ENCODE results near the gene OPRL1.
A peak's percentile ranks its signal among the peaks of the same experiment; 100 is the strongest.

The OPRL1 gene

DNA sequence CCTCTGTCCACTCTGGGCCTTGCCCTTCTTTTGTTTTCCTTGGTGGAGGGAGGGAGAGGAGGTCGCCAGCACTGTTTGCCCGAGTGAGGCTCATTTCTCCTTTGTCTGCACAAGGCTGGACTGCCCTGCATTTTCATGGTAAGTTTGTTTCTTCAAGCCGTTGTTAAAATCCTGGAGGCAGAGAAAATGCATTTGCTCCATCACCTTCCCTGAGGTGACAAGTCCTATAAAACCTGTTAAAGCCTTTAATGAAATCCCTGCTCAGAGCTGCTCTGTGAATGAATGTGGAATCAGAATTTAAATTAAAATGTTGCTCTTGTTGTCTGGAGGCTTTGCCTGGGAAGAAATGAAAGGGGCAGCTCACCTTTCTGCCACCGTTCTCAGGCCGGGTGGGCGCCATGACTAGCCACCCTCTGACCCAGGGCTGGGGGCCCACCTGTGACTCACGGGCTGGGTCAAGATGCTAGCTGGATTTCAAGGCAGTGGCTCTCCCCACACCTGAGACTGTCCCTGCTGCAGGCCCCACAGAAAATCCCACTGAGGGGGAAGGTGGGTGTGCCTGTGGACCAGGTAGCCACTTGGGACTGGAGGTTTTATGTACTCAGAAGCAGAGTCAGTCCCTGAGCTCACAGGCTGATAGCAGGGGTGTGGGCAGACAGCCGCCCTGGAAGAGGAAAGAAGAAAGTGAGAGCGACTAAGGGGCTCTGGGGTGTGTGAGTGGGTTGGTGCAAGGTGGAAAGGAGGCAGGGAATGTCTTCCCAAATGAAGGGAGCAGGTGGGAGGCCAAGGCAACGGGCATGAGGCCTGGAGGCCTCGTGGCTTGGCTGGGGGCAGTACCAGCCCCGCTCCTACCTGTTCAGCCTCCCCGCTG lies 60.4 kb downstream of the OPRL1 start:
- DNase-seq (ENCODE audit: low read depth, low spot score), result no peak

DNA sequence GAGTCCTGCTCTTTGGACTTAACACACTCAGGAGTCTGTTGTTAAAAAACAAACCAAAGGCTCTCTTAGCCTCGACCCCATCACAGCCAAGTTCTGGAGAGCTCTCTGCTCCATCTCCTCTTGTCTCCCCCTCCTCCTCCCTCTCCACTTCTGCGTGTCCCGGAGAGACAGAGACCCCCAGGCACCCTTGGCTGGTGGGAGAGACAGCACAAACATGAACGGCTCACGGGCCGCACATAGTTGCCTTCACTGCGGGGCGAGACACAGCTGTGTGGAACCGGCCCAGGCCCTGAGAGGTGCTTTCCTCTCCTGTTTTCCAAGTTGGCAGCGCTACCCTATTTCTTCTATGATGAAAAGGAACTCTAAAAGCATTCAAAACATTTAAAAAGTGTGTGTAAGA lies 61.1 kb downstream of the OPRL1 start:
- no peak for DNase-seq (ENCODE audit: low read depth, low spot score)

DNA sequence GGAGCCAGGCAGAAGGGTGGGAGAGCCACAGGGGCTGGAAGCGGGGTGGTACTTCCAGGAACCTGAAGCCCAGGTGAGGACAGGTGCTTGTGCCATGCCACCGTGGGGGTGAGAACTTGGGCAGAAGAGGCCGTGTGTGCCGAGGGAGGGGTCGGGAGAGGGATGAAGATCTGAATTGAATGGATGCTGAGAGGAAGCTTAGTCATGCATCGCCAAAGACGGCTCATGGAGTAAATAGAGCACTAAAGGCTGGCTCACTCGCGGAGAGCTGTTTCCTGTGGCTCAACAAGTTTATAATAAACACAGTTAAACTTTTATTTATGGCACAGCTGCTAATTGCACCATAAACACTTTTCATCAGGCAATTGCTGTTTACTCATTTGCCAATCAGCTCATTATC lies 62.7 kb downstream of the OPRL1 start:
- DNase-seq (ENCODE audit: low read depth, low spot score), result no peak

DNA sequence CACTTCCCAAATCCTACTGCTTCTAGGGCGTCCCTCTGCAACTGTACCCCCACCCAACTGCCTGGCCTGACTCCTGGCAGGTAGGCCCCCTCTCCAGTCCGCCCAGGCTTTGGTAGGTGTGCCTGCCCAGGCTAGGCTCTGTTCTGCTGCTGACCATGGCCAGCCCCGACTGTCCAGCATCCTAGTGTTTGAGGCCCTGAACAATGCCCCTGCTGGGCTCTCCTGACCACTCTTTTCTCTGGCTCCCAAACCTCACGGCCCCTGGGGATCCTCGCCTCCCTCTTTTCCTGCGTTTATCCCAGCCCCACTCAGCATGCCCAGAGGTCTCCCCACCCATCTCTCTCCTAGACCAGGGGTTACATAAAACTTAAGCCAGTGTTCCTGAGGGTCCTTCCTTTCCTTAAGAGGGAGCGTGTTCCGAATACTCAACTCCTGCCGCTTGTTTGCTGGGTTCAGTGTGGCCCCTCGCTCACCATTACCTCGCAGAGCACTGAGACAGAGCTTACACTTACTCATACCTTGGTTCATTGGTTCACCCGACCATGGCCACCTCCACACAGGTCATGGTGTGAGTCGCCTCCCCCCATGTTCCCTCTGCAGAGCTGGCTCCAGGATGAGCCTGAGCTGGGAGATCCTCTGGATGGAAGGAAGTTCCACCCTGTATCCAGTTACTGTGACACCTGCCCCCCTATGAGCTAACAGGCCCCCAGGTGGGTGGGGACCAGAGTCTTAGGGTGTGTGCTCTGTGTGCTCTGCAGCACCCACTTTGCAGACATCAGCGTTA lies 63.3 kb downstream of the OPRL1 start:
- DNase-seq (ENCODE audit: low read depth, low spot score), result no peak

DNA sequence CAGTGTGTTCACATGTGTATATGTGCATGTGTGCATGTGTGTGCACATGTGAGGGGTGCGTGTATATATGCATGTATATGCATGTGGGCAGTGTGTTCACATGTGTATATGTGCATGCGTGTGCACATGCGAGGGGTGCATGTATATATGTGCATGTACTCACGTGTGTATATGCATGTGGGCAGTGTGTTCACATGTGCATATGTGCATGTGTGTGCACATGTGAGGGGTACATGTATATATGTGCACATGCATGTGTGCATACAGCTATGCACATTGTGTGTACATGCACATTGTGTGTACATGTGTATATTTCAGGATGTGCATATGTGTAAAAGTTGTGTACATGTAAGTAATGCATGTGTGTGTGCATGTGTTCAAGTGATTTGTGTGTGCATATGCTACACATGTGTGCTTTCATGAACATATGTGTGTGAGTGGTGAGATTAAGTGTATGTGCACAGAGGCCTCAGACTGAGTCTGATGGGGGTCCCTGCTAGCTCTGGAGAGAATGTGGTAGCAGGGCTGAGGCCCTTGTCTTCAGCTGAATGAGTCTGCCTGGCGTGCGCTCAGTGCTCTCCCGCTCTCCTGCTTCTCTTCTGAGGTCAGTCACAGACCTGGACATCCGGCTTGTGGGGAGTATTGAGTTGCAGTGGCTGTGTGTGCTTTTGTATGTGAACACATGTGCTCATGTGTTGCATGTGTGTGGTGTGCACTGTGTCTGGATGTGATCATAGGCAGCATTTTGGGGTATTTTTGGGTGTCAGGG lies 64.4 kb downstream of the OPRL1 start:
- DNase-seq (ENCODE audit: low read depth, low spot score), result no peak

DNA sequence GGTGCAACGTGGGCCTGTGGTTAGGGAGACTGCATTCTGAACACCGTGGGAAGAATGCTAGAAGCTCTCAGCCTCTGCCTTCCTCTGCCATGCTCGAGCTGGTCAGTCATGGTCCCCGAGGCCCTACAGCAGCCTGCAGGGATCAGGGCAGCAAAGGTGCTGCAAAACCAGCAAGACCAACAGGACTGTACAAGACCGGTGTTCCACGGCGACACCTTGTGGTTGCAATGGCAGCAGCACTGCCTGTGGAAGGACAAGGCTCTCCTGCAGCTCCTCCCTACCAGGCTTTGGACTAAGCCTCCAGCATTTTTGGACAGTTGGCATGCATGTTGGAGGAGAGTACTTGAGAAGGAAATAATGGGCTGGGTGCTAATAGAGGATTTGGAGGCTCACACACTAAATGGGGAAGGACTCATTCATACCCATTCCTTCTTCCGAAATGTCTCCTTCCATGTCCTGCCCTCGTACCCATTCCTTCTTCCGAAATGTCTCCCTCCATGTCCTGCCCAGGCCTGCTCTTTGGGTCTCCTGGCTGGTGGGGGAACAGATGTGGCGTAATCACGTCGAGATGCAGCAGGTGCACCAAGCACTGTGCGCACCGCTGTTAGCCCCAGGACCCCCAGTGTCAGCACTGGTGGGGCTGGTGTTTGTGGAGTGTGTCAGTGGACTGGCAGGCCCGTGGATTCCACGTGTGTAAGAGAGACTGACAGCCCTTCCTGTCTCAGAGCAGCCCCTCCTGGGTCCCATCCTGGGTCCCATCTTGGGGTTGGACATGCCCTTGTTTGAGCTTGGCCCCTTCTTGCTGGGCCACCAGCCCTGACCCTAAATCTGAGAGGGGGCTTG lies 65.8 kb downstream of the OPRL1 start:
- no peak for DNase-seq (ENCODE audit: low read depth, low spot score)

DNA sequence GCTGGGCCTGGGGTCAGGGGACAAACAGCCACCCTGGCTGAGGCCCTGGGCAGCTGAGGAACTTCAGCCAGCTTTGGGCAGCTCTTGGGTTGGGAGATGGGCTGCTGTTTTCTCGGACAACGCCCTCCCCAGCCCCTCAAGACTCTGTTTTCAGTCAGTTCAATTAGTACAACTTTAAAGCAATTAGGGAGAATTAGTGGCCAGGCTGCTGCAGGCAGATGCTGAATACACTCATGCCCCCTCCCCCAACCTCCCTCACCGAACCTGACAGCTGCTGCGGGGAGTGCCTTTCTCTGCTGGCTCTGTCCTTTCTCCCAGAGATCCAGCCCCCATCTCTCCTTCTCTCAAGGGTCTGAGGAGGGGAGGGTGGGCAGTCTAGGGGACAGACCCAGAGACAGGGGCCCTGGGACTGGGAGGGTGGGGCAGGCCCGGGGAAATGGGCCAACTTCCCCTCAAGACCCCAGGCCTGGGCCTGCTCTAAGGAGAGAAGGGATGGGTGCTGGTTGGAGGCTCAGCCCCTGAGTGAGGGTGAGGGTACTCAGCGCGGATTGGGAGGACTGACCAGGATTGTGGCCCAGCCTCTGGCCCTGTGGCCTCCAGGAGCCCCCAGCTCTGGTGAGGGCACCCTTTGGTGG lies 66.5 kb downstream of the OPRL1 start:
- DNase-seq (ENCODE audit: low read depth, low spot score), result peak; percentile 29

DNA sequence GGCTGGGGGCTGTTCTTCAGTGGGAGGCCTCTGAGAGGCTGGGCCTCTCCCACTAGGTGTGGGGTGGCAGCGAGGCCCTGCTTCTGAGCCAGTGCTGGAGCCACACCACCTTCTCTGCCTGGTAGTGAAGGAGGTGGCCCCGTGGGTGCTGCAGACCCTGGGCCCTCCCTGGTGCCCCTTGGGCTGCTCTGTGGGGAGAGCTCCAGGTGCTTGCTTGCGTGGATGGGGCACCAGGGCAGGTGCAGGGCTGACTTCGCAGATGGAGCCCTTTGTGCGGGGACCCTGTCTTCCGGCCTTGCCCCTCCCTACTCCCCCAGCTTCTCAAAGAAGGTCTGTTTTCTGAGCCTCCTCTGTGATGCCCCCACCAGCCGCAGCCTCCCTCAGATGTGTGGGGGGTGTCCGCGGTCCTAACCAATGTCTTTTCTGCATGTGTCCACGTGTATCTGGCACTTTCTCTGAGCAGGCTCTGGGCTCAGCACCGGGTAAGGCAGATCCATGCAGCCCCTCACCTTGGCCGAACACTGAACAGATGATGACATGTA lies 67.1 kb downstream of the OPRL1 start:
- DNase-seq (ENCODE audit: low read depth, low spot score), result no peak

DNA sequence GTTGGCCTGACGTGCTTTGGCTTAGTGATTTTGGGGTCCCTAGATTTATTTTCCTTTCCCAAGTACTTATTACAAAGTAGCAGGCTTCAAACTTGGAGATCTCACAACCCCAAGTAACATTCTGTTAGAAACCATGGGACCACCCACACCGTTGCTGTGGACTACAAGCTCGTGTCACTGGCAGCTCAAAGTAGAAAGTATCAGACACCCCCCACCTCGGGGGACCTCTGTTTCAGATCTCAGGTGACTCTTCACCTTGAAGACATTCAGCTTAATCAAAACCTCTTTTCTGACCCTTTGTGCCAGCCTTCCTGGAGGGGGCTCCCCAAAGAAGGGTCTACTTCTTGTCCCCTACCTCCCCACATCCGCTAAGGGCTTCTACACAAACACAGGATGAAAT lies 68.7 kb downstream of the OPRL1 start:
- no peak for DNase-seq (ENCODE audit: low read depth, low spot score)

DNA sequence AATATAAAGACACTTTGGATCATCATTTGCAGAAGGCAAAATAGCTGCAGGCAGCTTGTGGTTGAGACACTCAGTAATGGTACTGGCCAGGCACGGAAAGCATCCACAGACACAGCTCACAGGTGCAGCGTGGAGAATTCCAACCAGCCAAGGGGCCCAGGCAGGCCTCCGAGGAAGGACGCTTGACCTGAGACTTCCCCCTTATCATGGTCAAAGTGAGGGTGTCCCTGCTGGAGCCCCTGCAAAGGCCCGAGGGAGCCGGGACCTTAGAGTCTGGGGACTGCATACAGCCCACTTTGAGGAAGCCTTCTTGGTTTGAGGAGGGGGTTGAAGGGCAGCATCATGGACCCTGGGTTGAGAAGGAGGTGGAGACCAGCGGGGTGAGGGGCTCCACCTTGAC lies 69.3 kb downstream of the OPRL1 start:
- DNase-seq (ENCODE audit: low read depth, low spot score), result no peak

DNA sequence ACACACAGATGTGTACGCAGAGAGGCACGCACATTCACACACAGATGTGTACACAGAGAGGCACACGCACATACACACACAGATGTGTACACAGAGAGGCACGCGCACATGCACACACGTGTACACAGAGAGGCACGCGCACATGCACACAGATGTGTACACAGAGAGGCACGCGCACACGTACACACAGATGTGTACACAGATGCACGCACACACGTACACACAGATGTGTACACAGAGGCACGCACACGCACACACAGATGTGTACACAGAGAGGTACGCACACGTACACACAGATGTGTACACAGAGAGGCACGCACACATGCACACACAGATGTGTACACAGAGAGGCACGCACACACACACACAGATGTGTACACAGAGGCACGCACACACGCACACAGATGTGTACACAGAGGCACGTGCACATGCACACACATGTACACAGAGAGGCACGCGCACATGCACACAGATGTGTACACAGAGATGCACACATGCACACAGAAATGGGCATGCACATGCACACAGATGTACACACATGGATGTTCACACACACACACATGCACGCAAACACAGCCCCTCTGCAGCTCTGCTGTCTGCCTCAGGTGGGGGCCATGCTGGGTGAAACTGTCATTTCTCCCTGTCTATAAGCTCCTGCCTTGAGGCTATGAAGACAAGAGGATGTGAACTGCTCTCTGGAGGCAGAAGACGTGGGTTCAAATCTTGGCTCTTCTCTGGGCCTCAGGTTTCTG lies 70.1 kb downstream of the OPRL1 start:
- DNase-seq (ENCODE audit: low read depth, low spot score), result no peak

Data from ELF-1 (cell line).